Choroid plexus epithelial cell (primary cell): Measurements from ENCODE around the gene SCUBE1.

ENCODE experiments used
- DNase-seq: peaks from one replicate; pipeline ENCODE4 v3.0.0-alpha.2; 2010; ENCODE audit warnings: low read depth
- H3K4me3 ChIP-seq: 2 replicates; pipeline ENCODE4 v1.5.1; 2011; ENCODE audit warnings: low read depth, mild to moderate bottlenecking, control low read depth, low read length, moderate library complexity
- TF ChIP-seq, protein P1 (sequence below): conservative IDR thresholded peaks from 2 replicates; pipeline ENCODE4 v1.5.1; 2011; ENCODE audit warnings: low read depth, mild to moderate bottlenecking, control low read depth, inconsistent platforms, low read length, moderate library complexity

Gene SCUBE1

DNA sequence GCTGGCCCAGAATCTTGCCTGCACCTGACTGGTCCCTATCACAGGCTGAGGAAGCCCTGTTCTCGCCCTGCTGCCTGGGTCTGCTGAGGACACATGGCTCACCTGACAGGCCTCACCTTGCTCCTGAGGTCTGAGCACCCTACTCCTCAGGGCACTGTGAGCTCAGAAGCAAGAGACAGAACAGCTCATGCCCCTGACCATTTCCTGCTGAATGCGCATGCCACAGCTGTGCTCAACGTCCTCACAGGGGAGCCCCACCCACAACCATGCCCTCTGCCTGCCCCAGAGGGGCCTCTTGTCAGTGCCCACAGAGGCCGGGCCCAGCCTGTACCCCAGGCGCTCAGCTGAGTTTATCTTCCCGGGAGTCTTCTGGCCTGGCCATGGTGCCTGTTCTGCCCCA is 194.6 kb downstream of the SCUBE1 start:
- TF ChIP-seq, protein P1, sequence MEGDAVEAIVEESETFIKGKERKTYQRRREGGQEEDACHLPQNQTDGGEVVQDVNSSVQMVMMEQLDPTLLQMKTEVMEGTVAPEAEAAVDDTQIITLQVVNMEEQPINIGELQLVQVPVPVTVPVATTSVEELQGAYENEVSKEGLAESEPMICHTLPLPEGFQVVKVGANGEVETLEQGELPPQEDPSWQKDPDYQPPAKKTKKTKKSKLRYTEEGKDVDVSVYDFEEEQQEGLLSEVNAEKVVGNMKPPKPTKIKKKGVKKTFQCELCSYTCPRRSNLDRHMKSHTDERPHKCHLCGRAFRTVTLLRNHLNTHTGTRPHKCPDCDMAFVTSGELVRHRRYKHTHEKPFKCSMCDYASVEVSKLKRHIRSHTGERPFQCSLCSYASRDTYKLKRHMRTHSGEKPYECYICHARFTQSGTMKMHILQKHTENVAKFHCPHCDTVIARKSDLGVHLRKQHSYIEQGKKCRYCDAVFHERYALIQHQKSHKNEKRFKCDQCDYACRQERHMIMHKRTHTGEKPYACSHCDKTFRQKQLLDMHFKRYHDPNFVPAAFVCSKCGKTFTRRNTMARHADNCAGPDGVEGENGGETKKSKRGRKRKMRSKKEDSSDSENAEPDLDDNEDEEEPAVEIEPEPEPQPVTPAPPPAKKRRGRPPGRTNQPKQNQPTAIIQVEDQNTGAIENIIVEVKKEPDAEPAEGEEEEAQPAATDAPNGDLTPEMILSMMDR = no peak
- no peak overlapping the region for H3K4me3 ChIP-seq
- no peak for DNase-seq

- no peak for DNase-seq
- no peak overlapping the region for H3K4me3 ChIP-seq
- TF ChIP-seq, protein P1 = no peak
These were observed 195.4 kb downstream of the SCUBE1 start for GRCh38 chr22:43147821-43148220.
